KG1 (cell line): ENCODE data around the gene CHTOP.
A peak's percentile ranks its signal among the peaks of the same experiment; 100 is the strongest.
"Not testable (repeated sequence)": the region's sequence is repeated elsewhere in the genome, so short reads cannot be mapped to it uniquely, and the experiment has no call there.

Experiments used
- DNase-seq: peaks from one replicate; lab custom pipeline; 2025; lab: John Stamatoyannopoulos, UW

Gene CHTOP, protein sequence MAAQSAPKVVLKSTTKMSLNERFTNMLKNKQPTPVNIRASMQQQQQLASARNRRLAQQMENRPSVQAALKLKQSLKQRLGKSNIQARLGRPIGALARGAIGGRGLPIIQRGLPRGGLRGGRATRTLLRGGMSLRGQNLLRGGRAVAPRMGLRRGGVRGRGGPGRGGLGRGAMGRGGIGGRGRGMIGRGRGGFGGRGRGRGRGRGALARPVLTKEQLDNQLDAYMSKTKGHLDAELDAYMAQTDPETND

DNA sequence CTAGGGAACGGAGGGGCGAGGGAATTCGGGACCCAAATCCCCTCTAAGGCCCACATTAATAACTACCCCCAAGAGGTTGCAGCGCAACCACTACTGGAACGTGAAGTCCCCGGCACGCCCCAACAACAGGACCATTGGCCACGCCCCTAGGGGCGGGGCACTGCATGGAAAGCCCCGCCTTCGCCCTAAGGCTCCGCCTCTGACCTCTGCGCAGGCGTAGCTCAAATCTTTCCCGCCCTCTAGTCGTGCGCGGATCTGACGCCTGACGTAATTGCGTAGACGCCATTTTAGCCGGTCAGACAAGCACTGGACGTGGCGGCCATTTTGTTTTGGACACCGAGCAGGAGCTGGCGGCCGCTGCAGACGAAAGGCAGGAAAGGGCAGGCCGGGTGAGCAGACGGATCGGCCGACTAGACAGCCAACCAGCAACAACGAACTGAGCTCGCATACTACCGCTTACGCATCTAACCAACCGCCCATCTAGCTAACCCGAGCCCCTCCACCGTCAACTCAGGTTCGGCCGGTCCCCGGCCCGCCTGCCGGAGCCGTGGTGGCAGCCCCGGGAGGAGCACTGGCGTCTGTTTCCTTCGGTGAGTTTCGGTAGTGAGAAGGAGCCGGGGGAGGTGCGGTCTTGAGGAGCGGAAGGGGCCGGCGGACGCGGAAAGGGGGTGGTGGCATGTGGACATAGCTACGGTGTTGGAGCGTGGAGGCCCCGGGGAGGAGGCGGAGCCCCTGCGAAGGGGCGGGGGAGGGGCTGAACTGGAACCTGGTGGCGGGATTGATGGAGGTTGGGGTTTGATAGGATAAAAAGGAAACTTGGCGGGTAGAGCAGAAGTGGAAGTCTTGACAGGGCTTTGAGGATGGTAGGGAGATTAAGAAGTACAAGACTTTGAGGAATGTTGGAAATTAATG is at the start of gene CHTOP:
TSS of gene CHTOP (plus strand) at position 313 of the 912 bp plus-strand sequence. CDS start 2,523 bp downstream, outside the sequence.
- peak; percentile 95 for DNase-seq

DNA sequence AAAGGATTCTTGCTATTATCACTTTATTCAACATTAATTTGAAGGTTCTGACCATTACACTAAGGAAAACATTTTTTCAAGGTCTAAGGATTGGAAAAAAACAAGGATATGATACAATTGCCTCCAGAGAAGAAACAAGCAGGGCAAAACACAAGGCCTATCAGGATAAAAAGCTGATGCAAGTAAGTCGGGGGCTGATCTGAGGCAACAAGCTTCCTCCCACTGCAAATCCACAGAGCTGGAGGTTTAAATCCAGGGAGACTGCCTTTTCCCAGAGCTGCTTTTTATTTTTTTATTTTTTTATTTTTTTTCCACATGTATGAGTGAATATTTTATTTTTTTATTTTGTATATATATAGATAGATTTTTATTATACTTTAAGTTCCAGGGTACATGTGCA is 48.9 kb upstream of the CHTOP start:
- no peak for DNase-seq

DNA sequence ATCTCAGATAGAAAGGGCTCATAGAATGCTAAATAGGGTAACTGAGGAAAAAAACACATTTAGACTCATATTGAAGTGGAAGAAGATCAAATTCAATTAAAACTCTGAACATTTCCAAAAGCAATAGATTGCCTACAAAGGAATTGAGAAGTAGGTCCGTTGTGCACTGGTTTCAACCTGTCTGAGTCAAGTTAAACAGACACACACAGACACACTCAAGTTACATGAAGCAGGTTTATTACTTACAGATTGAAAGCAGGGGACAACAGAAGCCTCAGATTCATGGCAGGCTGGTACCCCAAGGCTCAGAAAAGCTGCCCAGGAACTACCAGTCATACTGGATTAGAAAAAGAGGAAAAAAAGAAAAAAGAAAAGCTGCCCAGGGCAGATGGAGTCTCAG is 47.5 kb upstream of the CHTOP start:
- DNase-seq = no peak

DNA sequence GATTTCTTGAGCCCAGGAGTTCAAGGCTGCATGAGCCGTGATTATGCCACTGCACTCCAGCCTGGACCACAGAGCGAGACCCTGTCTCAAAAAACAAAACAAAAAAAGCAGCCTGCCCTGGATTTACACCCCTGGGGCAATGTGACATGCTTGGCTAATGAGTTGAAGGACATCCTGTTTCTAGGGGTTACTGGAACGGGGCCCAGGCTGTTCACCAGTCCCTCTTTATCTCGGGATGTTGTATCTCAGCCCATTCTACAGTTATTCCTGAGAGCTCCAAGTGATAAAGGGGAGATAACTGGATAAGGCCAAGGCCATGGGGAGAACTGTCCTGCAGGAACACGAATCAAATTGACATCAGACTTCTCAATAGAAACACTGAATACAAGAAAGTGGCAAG is 46.6 kb upstream of the CHTOP start:
- no peak for DNase-seq

DNA sequence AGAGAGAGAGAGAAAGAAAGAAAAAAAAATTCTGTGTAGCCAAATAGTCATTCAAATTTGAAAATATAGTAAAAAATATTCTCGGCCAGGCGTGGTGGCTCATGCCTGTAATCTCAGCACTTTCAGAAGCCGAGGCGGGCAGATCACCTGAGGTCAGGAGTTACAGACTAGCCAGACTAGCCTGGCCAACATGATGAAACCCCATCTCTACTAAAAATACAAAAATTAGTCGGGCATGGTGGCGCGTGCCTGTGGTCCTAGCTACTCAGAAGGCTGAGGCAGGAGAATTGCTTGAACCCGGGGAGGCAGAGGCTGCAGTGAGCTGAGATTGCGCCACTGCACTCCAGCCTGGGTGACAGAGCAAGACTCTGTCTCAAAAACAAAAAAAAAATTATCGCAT is 45.8 kb upstream of the CHTOP start:
- not testable (repeated sequence) for DNase-seq

DNA sequence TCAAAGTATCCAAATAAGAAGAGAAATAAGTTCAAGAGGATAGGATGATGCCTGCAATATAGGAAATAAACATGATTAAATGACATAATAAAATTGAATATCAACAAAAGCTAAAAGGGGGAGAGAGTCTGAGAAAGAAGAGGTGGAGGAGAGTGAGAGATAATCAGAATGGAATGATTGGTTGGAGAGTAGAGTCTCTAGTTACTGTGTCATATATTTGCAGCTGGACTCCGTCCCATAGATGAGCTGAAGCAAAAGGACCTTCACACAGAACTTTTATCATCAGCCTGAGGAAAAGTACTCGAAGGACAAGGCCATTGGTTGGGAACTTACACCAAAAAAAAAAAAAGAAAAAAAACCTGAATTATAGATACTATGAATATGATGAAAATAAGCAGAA is 45.4 kb upstream of the CHTOP start:
- DNase-seq = no peak

DNA sequence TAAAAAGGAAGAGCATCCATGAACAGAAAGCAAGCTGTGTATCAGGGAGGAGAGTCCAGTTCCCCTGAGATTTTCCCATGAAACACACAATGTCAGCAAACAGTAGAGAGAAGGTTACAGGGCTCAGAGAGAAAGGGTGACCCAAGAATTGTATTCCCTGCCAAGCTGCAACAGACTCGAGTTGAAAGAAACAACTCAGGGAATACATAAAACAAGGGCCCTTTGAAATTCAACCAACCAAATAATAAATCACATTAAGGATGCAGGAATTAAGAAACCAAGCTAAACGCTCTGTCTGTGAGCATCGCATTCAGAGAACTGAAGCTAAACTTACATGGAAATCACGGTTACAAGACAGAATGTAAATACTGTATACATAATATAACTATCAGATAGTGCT is 41.1 kb upstream of the CHTOP start:
- no peak for DNase-seq

DNA sequence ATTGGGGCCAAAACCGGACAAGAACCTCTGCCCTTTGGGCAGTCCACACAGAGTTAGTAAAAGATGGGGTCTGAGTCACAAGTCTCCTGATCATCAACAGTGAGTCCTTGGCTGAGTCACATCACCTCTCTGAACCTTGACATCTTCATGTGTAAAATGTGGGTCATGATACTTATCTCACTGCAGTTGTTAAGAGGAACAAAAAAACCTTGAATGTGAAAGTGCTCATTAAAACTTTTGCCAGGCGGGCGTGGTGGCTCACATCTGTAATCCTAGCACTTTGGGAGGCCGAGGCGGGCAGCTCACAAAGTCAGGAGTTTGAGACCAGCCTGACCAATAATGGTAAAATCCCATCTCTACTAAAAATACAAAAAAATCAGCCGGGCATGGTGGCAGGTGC is 36.7 kb upstream of the CHTOP start:
- DNase-seq = no peak

DNA sequence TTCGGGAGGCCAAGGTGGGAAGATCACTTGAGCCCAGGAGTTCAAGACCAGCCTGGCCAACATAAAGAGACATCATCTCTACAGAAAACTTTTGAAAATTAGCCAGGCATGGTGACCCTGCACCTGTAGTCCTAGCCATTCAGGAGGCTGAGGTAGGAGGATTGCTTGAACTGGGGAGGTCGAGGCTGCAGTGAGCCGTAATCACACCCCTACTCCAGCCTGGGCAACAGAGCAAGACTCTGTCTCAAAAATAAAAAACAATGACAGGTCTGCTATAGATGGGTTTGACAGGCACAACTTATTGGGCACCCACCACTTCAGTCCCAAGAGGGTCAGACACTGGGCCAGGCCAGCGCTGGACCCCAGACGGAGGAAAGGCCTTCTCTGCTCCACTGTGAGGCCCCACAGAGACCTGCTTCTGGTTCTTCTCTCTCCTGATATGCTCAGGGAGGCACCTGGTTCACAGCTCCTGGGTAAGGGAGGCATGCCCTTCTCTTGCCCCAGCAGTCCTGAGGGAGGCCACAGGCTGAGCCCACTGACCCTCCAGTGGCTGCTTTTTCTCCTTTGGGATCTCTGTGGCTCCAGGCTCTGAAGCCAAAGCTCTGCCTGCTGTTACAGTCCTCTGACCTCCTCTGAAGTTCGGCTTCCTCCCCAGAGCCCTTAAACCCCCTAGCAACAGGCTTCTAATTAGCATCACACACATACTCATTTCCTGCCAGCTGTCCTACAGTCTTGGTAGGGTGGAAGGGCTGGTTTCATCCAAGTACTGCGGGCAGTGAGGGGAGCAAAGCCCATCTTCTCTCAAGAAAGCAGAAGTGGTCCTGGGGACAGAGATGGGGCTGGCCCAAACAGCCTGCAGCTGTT is 35.3 kb upstream of the CHTOP start:
- DNase-seq = peak; percentile 77

DNA sequence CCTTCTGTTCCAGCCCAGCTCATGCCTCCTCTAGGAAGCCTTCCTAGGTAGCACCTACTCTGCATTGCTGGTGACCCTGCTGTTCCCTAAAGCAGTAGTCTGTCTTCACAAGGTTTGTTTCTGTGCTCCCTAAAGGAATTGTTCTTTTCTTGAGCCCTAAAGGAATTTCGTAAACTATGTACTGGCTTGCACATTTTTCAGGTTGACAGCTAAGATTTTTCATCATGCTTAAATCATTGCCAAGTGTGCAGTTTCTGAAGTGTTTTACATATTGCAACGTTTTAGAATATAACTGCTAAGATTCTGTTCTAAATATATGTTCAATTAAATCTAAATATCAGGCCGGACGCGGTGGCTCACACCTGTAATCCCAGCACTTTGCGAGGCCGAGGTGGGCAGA is 34.0 kb upstream of the CHTOP start:
- DNase-seq = no peak

DNA sequence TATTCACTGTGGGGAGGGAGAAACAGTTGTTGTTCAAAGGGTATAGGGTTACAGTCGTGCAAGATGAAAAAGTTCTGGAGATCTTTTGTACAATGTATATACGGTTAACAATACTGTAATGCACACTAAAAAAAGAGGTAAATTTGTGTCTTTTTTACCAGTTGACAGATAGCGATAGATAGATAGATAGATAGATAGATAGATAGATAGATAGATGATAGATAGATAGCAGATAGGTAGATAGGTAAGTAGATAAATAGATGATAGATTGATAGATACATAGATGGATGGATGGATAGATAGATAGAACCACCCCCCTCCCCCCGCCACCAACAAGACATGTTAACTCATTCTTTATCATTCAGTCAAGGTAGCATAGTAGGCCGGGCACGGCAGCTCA is 31.1 kb upstream of the CHTOP start:
- DNase-seq = no peak

DNA sequence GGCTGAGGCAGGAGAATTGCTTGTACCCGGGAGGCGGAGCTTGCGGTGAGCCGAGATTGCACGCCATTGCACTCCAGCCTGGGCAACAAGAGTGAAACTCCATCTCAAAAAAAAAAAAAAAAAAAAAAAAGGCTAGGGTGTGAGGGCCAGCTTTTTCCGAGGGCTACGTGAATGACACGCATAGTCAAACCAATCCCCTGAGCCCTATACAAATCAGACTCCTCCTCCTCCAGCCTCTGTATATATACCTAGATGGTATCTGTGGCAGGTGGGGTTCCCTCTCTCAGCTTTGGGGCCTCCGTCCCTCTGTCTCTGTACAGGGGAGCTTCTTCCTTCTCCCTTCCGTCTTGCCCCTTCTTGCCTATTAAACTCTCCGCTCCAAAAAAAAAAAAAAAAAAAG is 27.7 kb upstream of the CHTOP start:
- DNase-seq = no peak

DNA sequence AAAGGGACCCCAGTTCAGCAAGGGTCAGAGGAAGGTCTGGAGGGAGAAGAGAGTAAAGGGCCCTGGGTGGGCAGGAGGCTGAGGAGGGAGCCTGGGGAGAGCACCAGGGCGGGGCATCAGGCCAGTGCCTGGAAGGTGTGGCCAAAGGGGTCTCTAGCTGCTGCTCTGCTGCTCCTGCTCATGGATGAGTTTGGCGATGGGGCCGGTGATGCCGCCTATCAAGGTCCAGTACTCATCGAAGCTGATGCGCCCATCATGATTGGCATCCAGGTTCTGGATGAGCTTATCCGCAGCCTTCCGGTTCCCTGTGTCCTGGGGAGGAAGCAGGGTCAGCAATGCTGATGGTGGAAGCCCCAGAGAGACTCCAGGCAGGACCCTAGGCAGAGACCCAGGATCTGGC is 26.5 kb upstream of the CHTOP start:
- no peak for DNase-seq

DNA sequence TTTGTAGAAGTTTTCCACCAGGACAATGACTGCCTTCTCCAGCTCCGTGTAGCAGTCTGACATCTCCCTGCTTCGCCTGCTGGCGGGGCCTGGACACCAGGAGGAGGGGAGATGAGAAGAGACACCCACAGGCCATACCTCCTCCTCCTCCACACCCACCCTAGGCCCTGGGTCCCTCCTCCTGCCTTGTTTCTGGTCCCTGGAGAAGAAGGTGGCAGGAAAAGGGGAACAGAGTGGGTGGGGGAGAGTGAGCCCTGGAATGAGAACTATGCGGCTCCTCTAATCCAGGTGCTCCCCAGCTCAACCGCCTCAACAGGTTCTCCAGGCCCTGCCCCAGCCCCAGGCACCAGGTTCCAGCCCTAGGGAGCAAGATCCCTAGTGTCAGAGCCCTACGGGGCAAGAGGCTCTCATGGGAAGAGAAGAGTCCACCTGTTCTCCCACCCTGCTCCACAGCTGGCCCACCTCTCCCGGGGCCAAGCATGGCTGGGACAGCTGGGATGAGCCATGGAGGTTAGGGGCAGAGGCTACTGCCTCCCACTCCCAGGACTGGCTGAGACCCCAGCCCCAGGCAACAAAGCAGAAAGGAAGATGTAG is 25.7 kb upstream of the CHTOP start:
- DNase-seq = no peak

DNA sequence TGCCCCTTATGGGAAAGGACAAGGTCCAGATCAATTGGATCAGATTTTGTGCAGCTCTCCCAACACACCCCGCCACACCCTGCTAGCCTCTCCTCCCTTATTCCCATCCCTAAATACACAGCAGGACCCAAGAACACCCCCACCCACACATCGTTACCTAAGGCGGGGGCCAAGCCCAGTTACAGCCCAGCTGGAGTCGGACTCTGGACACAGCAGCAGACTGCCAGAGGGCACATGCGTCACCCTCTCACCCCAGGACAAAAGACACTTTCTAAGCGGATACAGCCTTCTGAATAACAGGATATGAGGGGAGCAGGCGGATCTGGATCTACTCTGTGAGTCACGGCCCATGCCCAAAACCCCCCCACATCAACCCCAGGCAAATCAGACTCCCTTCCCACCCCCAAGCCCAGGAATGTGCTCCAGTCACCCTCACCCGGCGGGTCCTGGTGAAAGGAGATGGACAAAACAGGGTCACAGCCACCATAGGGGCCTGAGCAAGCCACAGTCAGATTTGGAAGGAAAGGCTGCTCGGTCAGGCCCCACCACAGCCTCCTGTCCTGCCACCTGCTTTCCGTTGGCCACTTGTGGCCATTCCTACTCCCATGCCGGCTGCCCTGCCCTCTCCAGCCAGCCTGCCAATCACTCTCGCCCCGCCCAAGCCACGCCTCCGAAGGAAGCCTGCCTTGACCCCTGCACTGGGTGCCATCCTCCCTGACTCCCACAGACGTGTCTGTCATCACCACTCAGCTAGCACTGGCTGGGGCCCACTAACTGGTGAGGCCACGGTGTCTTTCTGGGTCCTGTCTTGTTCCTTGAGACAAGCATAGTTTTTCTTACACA is 24.9 kb upstream of the CHTOP start:
- DNase-seq = no peak

DNA sequence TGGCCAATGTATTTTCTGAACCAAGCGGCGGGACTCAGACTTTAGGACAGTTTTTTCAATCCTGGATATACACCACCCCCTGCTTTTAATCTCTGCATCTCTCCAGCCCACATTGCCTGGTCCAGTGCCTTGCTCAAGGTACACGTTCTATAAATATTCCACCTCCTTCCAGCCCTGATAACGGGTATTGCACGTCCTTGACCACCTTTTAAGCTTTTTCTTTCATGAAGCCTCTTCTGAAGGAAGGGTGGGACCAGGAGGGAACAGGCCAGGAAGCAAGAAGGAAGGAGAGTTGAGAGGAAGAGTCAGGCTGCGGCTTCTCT is 24.3 kb upstream of the CHTOP start:
- no peak for DNase-seq

DNA sequence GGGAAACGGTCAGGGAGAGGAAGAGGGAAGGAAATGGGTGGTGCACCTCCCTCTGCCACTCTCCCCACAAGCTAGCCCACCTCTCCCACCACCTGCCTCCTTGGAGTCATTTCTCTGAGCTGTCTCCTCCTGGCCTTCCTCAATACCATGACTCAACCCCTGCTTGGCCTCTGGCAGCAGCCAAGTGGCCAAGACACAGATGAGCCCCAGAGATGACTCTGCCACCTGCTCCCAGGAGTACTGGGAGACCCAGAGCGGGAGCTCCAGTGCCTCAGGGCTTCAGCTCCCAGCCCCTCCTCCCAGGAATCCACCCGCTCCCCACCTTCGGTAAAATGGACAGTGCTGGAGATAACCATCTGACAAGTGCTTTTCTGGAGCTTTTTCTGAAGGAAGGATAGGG is 23.5 kb upstream of the CHTOP start:
- DNase-seq = no peak

DNA sequence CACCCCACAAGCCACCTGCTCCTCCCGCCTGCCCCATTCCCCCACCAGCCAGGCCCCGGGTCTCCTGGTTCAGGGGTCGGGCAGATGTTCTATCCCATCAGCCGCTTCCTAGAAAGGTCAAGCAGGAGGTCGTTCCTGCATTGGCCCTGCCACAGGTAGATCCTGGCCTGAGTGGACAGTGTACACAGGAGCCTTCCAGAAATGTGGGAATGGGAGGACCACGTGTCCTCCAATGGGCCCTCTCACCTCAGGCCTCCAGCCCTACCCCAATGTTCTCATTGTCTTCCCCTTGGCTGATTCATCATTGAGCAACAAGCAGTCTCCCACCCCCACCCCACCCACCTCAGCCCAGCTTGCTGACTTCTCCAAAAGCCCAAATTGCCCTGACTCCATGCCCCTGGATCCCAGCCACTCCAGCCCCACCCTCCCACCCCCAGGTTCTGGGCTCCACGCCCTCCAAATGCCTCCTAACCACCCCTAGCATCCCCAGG is 23.0 kb upstream of the CHTOP start:
- DNase-seq = no peak

DNA sequence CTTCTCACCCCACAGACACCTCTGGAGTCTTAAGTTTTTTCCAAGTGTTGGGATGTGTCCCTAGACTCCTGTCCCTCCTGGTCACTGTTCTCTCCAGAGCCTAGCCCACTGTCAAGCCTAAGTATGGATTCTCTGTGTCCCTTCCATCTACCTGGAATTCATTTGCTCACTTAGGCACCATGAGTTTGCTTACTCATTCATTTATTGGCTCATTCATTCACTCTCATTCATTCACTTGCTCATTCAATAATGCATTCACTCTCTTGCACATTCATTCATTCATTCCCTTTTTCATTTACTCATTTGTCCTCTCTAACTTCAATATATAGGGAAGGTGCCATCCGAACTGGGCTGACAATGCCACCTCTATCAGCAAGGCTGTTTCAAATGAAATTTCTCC is 22.5 kb upstream of the CHTOP start:
- DNase-seq = no peak

DNA sequence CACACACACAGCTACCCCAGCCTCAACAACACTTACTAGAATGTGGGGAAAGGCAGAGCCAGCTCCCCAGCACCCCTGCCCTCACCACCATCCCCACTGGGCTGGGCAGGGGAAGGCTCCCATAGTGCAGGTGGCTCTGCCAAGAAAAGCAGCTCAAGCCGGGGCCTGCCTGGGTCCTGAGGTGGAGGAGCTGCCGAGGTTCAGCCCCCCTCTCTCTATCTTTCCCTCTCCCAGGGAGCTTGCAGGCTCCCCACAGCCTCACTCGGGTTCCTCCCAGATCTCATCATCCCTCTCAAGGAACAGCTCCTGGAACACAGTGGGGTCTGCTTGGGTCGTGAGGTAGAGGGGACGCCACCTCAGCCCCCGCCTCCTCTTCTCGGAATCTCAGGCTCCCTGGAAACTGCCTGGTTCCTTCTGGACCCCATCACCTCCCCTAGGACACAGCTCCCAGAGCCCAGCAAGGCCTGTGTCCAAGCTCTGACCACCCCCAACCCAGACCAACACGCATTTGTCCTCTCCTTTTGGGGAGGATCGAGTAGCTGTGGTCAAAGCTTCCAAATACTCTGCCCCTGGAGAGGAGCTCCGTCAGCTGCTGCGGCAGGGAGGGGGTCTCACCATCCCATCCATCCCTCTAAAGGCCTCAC is 21.6 kb upstream of the CHTOP start:
- no peak for DNase-seq
